Gastrocnemius medialis (tissue), 4 donors: Measurements from ENCODE around the gene CFAP57.

Experiments
- POLR2A ChIP-seq, 2 donors: fragments of 450-650 bp; IDR thresholded peaks; one replicate each; pipeline ENCODE4 v1.6.1; 2017; ENCODE audit warnings: antibody characterized with exemption in 2 of 2, mild to moderate bottlenecking in 2 of 2, moderate library complexity in 2 of 2
- TF ChIP-seq, protein P1 (sequence below), 5 experiments: fragments of 450-650 bp in 3 of 5; fragments of 200-600 bp in 2 of 5; sonication (generic) in 2 of 5; IDR thresholded peaks in 4 of 5; conservative IDR thresholded peaks in 1 of 5; 1 replicate in 4 of 5; 2 replicates in 1 of 5; pipeline ENCODE4 v1.5.1; 2016 to 2019; ENCODE audit warnings: antibody characterized with exemption in 5 of 5, mild to moderate bottlenecking in 3 of 5, moderate library complexity in 3 of 5

GRCh38 chr1:43280692-43281091, 108.6 kb downstream of the CFAP57 start:
- TF ChIP-seq, protein P1, sequence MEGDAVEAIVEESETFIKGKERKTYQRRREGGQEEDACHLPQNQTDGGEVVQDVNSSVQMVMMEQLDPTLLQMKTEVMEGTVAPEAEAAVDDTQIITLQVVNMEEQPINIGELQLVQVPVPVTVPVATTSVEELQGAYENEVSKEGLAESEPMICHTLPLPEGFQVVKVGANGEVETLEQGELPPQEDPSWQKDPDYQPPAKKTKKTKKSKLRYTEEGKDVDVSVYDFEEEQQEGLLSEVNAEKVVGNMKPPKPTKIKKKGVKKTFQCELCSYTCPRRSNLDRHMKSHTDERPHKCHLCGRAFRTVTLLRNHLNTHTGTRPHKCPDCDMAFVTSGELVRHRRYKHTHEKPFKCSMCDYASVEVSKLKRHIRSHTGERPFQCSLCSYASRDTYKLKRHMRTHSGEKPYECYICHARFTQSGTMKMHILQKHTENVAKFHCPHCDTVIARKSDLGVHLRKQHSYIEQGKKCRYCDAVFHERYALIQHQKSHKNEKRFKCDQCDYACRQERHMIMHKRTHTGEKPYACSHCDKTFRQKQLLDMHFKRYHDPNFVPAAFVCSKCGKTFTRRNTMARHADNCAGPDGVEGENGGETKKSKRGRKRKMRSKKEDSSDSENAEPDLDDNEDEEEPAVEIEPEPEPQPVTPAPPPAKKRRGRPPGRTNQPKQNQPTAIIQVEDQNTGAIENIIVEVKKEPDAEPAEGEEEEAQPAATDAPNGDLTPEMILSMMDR (IDR thresholded peaks at IDR 0.05 in 4 of 5, conservative IDR thresholded peaks at IDR 0.05 in 1 of 5) = no peak
- TF ChIP-seq POLR2A (IDR thresholded peaks at IDR 0.05) = no peak
